ENCODE data around the gene BHLHE23.

BHLHE23 gene

DNA sequence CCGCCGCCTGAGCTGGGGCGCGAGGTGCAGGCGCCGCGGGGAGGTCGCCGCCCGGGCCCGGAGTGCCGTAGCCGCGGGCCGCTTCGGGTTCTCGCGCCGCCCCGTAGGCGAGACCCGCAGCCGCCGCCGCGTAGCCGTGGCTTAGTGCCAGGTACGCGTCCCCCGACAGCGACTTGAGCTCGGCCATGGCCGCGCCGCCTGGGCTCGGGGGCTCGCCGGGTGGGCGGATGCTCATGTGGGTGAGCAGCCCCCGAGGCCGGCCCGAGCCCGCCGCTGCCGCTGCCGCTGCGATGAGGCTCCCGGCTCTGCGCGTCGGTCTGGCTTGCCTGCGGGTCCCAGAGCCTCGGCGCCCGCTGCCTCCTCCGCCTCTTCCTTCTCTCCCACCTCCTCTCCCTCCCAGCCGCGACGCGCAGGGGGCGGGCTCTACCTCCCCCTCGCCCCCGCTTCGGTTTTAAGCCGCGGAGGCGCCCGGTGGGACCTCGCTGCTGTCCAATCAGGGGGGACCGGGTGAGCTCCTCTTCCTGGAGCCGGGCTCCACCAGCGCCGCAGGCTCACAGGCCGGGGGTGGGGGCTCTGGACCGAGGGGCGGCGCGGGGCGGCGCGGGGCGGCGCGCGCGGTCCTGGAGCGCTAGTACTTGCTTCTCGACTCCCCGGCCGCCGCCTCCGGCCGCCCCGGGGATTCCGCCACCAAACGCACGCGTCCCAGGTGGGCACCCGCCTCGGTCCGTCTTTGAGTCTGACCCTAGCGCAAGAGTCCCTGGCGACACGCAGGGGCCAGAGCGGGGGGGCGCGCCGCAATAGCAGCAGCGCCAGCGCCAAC is at the start of gene BHLHE23:
TSS of gene BHLHE23 (minus strand) at position 425 of the 820 bp plus-strand sequence. CDS start at position 235, 190 bp downstream.
- DNase-seq (ENCODE audit: low read depth): peak; percentile 32

DNA sequence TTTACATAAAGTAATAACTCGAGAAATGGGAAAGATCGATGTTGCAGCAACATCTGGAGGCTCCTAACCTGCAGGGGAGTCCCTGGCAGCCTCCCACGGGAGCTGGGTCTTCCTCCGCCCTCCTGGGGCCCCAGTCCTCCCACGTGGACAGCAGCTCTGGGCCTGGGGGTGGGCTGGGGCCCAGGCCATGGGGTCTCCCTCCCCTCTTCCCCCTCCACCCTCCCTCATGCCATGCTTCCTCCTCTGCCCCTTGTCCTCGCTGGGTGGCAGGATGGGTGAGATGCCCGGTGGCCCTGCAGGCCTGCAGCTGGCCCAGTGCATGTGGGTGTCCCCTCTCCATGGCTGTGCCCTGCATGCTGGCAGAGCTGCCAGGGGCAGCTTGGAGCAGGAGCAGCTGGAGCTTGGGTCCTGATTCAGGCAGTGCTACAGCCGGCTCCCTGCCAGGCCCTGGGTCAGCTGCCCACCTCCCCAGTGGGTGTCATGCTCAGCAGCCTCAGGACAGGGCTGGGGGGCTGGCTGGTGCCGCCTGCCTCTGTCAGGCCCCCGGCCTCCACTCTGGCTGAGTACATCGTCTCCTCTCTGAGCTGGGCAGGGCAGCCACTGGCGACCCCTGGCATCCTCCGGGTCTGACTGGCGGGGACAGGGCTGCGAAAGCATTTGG is 48.9 kb upstream of the BHLHE23 start:
- DNase-seq (ENCODE audit: low read depth): no peak

- no peak for DNase-seq (ENCODE audit: low read depth)
Observed at GRCh38 chr20:63054681-63055240, 48.0 kb upstream of the BHLHE23 start.

GRCh38 chr20:63054103-63054474 is 47.3 kb upstream of the BHLHE23 start:
- DNase-seq (ENCODE audit: low read depth): no peak

DNA sequence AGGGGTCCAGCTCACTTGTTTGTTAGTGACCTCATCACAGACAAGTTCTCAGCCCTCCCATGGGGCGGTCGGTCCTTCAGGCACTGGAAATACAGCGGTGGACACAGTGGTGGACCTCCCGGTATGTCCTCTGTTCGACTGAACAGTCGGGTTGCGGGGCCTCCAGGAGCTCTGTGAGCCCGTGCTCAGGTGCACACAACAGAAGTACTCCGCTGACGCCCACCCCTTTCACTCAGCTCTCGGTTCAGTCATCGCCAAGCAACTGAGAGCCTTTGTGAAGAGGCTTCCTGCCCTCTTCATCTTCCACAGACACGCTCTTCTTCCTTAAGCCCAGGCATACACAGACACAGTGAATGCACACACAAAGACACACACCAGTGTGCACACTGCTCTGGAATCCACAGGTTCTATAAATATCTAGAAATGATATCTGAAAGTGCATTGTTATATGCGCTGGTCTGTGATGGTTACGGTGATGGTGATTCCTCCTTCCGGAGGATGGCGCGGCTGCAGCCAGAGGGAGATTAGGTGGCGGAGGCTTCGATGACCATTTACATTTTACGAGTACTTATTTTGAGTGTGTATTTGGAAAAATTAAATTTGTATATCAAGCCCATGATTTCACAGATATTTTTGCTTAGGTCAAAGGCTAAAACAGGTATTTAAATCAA is 46.8 kb upstream of the BHLHE23 start:
- no peak for DNase-seq (ENCODE audit: low read depth)

DNA sequence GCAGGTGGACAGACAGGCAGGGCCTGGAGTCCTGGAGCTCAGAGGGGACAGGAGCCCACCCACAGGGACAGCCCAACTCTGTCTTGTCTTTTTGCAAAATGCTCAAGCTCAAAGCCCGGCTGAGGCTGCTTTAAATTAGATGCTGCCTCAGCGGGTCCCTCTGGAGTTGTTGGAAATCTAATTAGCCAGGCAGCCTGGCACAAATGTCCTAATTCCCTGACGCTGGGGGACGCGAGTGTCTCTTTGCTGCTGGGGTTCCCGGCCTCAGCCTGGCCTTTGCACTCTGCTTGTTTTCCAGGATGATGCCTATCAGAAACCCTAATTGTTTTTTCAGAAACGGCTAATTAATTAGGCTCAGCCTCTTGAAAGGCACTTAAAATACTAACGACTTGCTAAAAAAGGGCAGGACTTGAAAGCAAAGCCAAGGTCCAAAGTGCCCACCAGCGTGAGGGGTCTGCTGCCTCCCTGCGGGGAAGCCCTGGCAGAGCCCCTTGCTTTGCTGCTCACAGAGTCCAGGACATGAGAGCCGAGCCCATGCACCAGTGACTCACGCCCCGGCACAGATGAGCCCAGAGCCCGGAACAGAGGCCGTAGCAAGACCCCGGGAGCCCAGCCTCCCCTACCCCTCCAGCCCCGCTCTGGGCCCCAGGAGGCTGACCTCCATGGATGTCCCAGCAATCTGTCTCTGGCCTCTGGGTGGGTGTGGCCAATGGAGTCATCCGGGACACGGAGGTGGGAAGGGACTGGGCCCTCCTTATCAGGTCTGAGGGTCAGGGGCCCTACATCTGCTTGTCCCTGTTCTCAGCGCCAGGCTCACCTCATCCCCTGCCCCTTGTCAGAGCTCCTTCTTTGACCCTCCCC is 46.0 kb upstream of the BHLHE23 start:
- no peak for DNase-seq (ENCODE audit: low read depth)

- DNase-seq (ENCODE audit: low read depth): no peak
Observed at GRCh38 chr20:63051911-63052310, 45.1 kb upstream of the BHLHE23 start.

GRCh38 chr20:63051186-63051860 is 44.6 kb upstream of the BHLHE23 start:
- no peak for DNase-seq (ENCODE audit: low read depth)

GRCh38 chr20:63050406-63050805 is 43.6 kb upstream of the BHLHE23 start:
- DNase-seq (ENCODE audit: low read depth): no peak

DNA sequence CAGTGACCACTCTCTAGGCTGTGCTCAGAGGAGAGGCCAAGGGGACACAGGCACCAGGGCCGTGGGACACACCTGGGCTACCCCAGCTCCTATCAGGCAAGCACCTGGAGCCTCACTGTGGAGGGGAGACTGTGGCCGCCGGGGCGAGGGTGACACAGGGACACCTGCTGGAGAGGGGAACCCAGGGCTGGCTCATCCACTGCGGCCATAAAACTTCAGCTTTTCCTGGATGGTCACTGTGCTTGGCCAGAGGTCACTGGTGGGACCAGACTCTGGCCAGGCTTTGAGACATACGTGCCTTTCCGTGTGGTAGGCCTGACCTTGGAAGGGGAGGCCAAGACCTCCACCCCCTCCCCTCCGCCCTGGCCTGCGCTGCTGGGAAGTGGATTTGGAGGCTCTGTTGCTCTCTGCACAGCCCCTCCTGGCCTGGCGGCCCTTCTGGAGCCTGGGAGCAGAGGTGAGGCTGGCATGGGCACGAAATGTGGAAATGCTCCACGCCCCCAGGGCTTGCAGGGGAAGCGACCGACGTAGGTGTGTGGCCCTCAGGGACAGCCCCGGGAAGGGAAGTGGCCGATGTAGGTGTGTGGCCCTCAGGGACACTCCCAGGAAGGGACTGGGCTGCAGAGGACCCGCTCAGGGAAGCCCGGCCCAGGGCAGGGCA is 42.9 kb upstream of the BHLHE23 start:
- DNase-seq (ENCODE audit: low read depth): no peak

- no peak for DNase-seq (ENCODE audit: low read depth)
Observed at GRCh38 chr20:63049191-63049518, 42.4 kb upstream of the BHLHE23 start.

DNA sequence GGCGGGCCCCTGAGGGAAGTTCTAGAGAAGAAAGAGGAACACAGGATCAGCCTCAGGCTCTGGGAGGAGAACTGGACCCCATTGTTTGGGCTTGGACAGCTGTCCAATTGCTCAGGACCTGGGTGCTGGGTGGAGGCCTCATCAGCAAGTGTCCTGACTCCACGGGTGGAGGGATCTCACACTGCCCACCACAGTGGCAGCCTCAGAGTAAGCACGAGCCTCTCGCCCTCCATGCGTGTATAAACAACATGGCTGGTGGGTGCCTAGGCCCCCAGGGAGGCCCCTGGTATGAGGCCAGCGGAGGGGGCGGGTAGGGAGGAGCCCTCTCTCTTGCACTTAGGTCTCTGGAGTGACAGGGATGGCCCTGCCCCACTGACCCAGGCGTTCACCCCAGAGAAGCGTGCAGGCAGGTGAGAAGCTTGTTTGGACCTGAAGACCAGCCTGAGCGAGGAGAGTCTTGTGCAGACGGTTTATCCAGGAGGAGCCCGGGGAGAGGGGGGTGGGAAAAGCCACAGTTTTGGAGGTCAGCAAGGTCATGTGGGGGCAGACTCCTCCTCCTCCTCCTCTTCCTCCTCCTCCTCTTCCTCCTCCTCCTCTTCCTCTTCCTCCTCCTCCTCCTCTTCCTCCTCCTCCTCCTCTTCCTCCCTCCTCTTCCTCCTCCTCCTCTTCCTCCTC is 41.9 kb upstream of the BHLHE23 start:
- no peak for DNase-seq (ENCODE audit: low read depth)

- no peak for DNase-seq (ENCODE audit: low read depth)
Observed at GRCh38 chr20:63047946-63048345, 41.2 kb upstream of the BHLHE23 start.

- no peak for DNase-seq (ENCODE audit: low read depth)
Observed at GRCh38 chr20:63047267-63047666, 40.5 kb upstream of the BHLHE23 start.

GRCh38 chr20:63046841-63047240 is 40.1 kb upstream of the BHLHE23 start:
- no peak for DNase-seq (ENCODE audit: low read depth)

DNA sequence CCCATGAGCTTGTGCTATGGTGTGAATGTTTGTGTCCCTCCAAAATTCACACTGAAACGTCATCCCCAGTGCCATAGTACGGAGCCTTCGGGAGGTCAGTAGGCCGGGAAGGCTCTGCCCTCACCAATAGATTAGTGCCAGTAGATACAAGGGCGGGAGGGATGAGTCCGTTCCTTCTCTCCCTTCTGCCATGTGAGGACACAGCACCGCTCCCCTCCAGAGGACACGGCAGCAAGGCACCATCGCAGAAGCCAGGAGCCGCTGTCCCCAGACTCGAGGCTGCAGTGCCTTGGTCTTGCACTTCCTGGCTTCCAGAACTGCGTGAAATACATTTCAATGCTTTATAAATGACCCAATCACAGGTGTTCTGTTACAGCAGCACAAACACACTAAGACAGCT is 39.2 kb upstream of the BHLHE23 start:
- no peak for DNase-seq (ENCODE audit: low read depth)

DNA sequence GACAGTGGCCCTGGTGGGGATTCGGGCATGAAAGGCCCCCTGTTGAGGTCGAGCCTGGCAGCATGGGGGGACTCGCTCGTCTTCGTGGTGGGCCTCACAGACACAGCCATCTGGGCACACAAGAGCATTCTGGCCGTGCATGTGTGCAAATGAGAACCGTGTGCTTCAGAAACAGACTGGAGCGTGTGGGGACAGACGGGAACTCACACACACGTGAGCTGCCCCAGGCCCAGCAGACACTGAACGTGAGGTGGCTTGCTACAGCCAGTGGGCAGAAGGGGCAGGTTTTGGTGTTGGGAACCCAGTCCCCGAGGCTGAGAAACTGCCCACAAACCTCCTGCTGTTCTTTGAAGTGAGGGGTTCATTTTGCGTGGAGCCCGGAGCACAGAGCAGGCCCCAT is 38.6 kb upstream of the BHLHE23 start:
- no peak for DNase-seq (ENCODE audit: low read depth)

- DNase-seq (ENCODE audit: low read depth): no peak
Observed at GRCh38 chr20:63044605-63045004, 37.8 kb upstream of the BHLHE23 start.

DNA sequence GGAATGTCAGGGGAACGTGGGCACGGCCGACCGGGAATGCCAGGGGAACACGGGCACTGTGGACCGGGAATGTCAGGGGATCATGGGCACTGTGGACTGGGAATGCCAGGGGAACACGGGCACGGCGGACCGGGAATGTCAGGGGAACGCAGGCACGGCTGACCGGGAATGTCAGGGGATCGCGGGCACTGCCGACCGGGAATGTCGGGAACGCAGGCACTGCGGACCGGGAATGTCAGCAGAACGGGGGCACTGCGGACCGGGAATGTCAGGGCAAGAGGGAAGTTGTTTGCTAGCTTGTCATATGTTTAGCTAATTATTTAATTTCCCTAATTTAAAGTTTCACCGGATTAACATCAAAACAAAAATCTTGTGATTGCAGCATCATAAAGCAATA is 37.4 kb upstream of the BHLHE23 start:
- no peak for DNase-seq (ENCODE audit: low read depth)

Measured in stimulated activated CD4-positive, alpha-beta T cell treated with anti-CD3 and anti-CD28 coated beads, Interleukin-2, amount 100 ng/mL, for 4 hours (primary cell).